BJ (cell line): ENCODE results near the gene CDK2AP2. TPM values are rescaled to one million over a fixed set of nuclear protein-coding genes. Genes with fewer than 3 reads are reported as not detected.

Experiments used
- CTCF ChIA-PET: fragments of 350-600 bp; formaldehyde crosslinking; extraction: SDS; loops from one replicate; lab custom pipeline; 2021; ENCODE audit warnings: antibody characterized with exemption, inconsistent platforms; lab: Yijun Ruan, JAX
- POLR2A ChIA-PET: fragments of 300-600 bp; sonication (Branson Sonifier 250); formaldehyde crosslinking; extraction: SDS; loops from one replicate; lab custom pipeline; 2021; ENCODE audit warnings: antibody characterized with exemption; lab: Charles Lee
- DNase-seq: peaks from one replicate; pipeline ENCODE4 v3.0.0-alpha.2; 2011; ENCODE audit warnings: low read depth
- H3K27me3 ChIP-seq: 2 replicates; pipeline ENCODE4 v1.6.0; 2011; ENCODE audit warnings: low read length; ENCODE audit not compliant: control insufficient read depth, insufficient read depth
- H3K36me3 ChIP-seq: 2 replicates; pipeline ENCODE4 v1.5.1; 2011; ENCODE audit warnings: low read length; ENCODE audit not compliant: control insufficient read depth, insufficient read depth
- H3K4me3 ChIP-seq: 2 replicates; pipeline ENCODE4 v1.5.1; 2011; ENCODE audit warnings: low read depth, mild to moderate bottlenecking, control low read depth, low read length
- polyA plus RNA-seq: library from polyadenylated mRNA; depleted of rRNA; stranded (reverse); fragments of >200 nt; gene quantifications from 2 replicates; pipeline ENCODE4 v1.2.3, GENCODE V29; 2011
- TF ChIP-seq, protein P1 (sequence below): IDR thresholded peaks from 2 replicates; pipeline ENCODE4 v1.5.1; 2011; ENCODE audit warnings: low read depth, mild to moderate bottlenecking, control low read depth, inconsistent platforms, low read length, moderate library complexity; ENCODE audit not compliant: insufficient read depth

Gene CDK2AP2
- polyA plus RNA-seq, 1 experiment = 30.4 TPM

- POLR2A ChIA-PET = no interaction called here
- DNase-seq = no peak
Measured at GRCh38 chr11:67494371-67495233, 13.4 kb downstream of the CDK2AP2 start.

GRCh38 chr11:67493548-67494370 is 14.2 kb downstream of the CDK2AP2 start:
- Histone ChIP-seq H3K27me3 (no peaks in the 10 kb centered on the region), H3K36me3 (peaks cover 32% of the 10 kb centered on the region), H3K4me3 (no peak overlapping the region)
- ChIA-PET POLR2A (no interaction called here), CTCF (no interaction called here)
- TF ChIP-seq, protein P1, sequence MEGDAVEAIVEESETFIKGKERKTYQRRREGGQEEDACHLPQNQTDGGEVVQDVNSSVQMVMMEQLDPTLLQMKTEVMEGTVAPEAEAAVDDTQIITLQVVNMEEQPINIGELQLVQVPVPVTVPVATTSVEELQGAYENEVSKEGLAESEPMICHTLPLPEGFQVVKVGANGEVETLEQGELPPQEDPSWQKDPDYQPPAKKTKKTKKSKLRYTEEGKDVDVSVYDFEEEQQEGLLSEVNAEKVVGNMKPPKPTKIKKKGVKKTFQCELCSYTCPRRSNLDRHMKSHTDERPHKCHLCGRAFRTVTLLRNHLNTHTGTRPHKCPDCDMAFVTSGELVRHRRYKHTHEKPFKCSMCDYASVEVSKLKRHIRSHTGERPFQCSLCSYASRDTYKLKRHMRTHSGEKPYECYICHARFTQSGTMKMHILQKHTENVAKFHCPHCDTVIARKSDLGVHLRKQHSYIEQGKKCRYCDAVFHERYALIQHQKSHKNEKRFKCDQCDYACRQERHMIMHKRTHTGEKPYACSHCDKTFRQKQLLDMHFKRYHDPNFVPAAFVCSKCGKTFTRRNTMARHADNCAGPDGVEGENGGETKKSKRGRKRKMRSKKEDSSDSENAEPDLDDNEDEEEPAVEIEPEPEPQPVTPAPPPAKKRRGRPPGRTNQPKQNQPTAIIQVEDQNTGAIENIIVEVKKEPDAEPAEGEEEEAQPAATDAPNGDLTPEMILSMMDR = no peak
- no peak for DNase-seq

More at GRCh38 chr11:67494371-67495233, 13.4 kb downstream of the CDK2AP2 start:
- TF ChIP-seq, protein P1 = no peak
- Histone ChIP-seq H3K27me3 (no peaks in the 10 kb centered on the region), H3K36me3 (peaks cover 29% of the 10 kb centered on the region), H3K4me3 (no peak overlapping the region)
- CTCF ChIA-PET = no interaction called here

DNA sequence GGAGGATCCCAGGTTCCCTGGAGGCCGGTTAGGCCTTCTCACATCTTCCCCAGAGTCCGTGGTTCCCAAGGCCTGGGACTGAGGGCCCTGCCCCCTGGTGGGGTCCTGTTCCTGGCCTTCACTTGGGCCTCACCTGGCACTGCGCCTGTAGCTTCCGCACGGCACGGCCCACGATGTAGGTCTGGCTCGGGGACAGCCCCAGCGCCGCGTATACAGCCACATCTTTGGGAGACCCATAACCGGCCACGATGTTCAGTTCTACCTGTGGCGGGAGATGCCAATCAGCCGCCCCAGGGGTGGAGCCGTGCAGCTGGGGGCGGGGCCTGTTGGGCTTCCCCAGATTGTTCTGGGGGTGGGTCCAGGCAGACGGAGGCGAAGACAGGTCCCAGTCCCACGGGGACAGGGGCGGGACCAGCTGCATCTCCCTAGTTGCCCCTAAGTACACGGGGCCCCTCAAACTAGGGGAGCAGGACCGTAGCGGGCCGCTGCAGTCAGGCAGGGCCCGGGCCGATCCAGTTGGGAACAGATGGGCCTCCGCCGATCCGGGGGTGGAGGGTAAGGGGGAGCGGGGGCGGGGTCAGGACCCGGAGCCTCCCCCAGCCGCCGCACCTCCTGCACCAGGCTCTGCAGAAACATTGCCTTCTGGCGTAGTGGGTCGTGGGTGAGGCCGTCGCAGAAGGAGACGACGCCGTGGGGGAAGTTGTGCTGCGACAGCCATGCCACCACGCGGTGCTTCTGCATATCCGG is 15.0 kb downstream of the CDK2AP2 start:
- H3K27me3 ChIP-seq = no peaks in the 10 kb centered on the region
- no peak for DNase-seq
- H3K36me3 ChIP-seq = peaks cover 34% of the 10 kb centered on the region
- POLR2A ChIA-PET = no interaction called here
- TF ChIP-seq, protein P1 = no peak
- CTCF ChIA-PET = interaction anchor here (0.8 kb wide), 1 partner anchor 142 kb away, joined by 3 read pairs; no protein-coding TSS in a partner anchor
- no peak overlapping the region for H3K4me3 ChIP-seq

DNA sequence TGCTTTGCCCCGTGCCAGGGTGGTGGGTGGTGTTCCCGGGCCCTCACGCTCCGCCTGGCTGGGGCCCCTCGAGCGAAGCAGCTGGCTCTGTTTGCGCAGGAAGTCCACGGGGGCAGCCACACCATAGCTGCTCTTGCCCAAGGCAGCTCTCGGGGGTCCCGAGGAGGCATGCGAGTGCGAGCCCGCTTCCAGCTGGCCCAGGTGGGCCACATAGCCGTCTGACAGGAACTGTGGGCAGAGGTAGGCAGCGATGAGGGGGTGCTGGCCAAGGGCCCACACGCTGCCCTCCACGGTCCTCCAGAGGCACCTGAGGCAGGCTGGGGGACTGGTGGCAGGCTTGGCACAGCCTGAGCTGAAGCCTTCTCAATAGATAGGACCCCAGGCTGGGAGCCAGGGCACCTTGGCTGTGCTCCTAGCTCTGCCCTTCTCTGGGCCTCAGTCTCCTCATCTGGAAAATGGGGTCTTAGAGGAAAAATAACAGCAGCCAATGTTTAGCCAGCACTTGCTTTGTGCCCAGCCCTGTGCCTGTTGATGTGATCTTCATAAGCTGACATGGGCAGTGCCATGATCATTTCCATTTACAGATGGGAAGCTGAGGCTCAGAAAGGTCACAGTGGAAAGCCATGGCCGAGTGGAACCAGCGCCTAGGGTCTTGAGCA is 15.8 kb downstream of the CDK2AP2 start:
- ChIA-PET POLR2A (no interaction called here), CTCF (interaction anchor here (0.8 kb wide), 1 partner anchor 141 kb away, joined by 3 read pairs; no protein-coding TSS in a partner anchor)
- DNase-seq = no peak
- no peak overlapping the region for H3K4me3 ChIP-seq
- TF ChIP-seq, protein P1 = no peak
- H3K27me3 ChIP-seq = no peaks in the 10 kb centered on the region
- peaks cover 35% of the 10 kb centered on the region for H3K36me3 ChIP-seq
